LNCaP clone FGC (cell line): Measurements from ENCODE around the gene TULP1.

Experiments
- DNase-seq: peaks from one replicate; pipeline ENCODE4 v3.0.0-alpha.2; 2011; ENCODE audit warnings: low read depth
- H3K4me3 ChIP-seq: 2 replicates; pipeline ENCODE4 v1.5.1; 2011; ENCODE audit warnings: mild to moderate bottlenecking, low read depth, low read length, control low read depth
- CTCF ChIP-seq: IDR thresholded peaks from 2 replicates; pipeline ENCODE4 v1.5.1; 2012; ENCODE audit warnings: mild to moderate bottlenecking; ENCODE audit not compliant: control insufficient read depth, insufficient read depth; ENCODE audit errors: extremely low read depth

The TULP1 gene

GRCh38 chr6:35512740-35513139, at the start of gene TULP1:
Gene TULP1, minus strand, starts transcription at chr6:35512896. Its CDS starts 38 bp downstream, at chr6:35512858.
- H3K4me3 ChIP-seq = no peak within 1 kb of the TSS
- no peak for TF ChIP-seq CTCF
- DNase-seq = no peak

- TF ChIP-seq CTCF = no peak
Measured at GRCh38 chr6:35562060-35562459, 49.4 kb upstream of the TULP1 start.

GRCh38 chr6:35561113-35561512, 48.4 kb upstream of the TULP1 start:
- H3K4me3 ChIP-seq = no peak overlapping the region
- DNase-seq = no peak
- TF ChIP-seq CTCF = no peak

More at GRCh38 chr6:35562060-35562459, 49.4 kb upstream of the TULP1 start:
- no peak for DNase-seq
- no peak overlapping the region for H3K4me3 ChIP-seq

- no peak for TF ChIP-seq CTCF
- no peak for DNase-seq
- no peak overlapping the region for H3K4me3 ChIP-seq
Measured at GRCh38 chr6:35558571-35558970, 45.9 kb upstream of the TULP1 start.

GRCh38 chr6:35557239-35557638, 44.5 kb upstream of the TULP1 start:
- no peak for DNase-seq
- no peak for TF ChIP-seq CTCF
- H3K4me3 ChIP-seq = no peak overlapping the region

- H3K4me3 ChIP-seq = no peak overlapping the region
- DNase-seq = no peak
- TF ChIP-seq CTCF = no peak
Measured at GRCh38 chr6:35554811-35555210, 42.1 kb upstream of the TULP1 start.

GRCh38 chr6:35553315-35553714, 40.6 kb upstream of the TULP1 start:
- no peak overlapping the region for H3K4me3 ChIP-seq
- DNase-seq = no peak
- no peak for TF ChIP-seq CTCF
